HepG2 (cell line): ENCODE measurements around the gene MGAT1. TPM values are rescaled to one million over a fixed set of nuclear protein-coding genes. Genes with fewer than 3 reads are reported as not detected.

Experiments
- BCL6 ChIP-seq: IDR thresholded peaks from 2 replicates; pipeline ENCODE4 v1.6.1; 2016; ENCODE audit warnings: missing genetic modification reagents, missing compliant biosample characterization
- CENPT ChIP-seq: sonication (generic); formaldehyde crosslinking; IDR thresholded peaks from 2 replicates; pipeline ENCODE4 v1.8.0; 2022; ENCODE audit warnings: low read depth, mild to moderate bottlenecking, moderate library complexity, missing genetic modification reagents
- FOXA1 ChIP-seq, 2 experiments: fragments of 450-650 bp in 1 of 2; sonication (generic) in 1 of 2; formaldehyde crosslinking in 1 of 2; IDR thresholded peaks; 2 replicates each; pipeline versions ENCODE4 v1.4.0 to v1.6.1; 2016 to 2020; ENCODE audit warnings: missing genetic modification reagents in 1 of 2
- FOXP1 ChIP-seq, 2 experiments: fragments of 450-650 bp in 1 of 2; IDR thresholded peaks; 2 replicates each; pipeline ENCODE4 v1.6.1; 2017 to 2018; ENCODE audit warnings: antibody characterized with exemption in 1 of 2
- GLI4 ChIP-seq: sonication (generic); formaldehyde crosslinking; IDR thresholded peaks from 2 replicates; pipeline ENCODE4 v1.5.1; 2020; ENCODE audit warnings: missing genetic modification reagents, mild to moderate bottlenecking, moderate library complexity, borderline replicate concordance
- MAFF ChIP-seq: IDR thresholded peaks from 2 replicates; pipeline ENCODE4 v1.6.1; 2011; ENCODE audit warnings: low read depth, low read length, improper control_type of control experiment
- NFKBIZ ChIP-seq: IDR thresholded peaks from 2 replicates; pipeline ENCODE4 v1.6.1; 2018; ENCODE audit warnings: missing genetic modification reagents, missing compliant biosample characterization
- PRPF4 ChIP-seq: fragments of 200-400 bp; formaldehyde crosslinking; IDR thresholded peaks from 2 replicates; pipeline ENCODE4 v1.6.1; 2016; ENCODE audit warnings: low read length, low read depth; ENCODE audit not compliant: poor library complexity, severe bottlenecking
- ZBTB33 ChIP-seq: sonication (generic); formaldehyde crosslinking; IDR thresholded peaks from 2 replicates; pipeline ENCODE4 v1.4.0; 2020; ENCODE audit warnings: missing genetic modification reagents
- ZNF335 ChIP-seq: sonication (generic); formaldehyde crosslinking; IDR thresholded peaks from 2 replicates; pipeline ENCODE4 v1.4.0; 2020; ENCODE audit warnings: missing genetic modification reagents
- ZNF678 ChIP-seq: sonication (generic); formaldehyde crosslinking; IDR thresholded peaks from 2 replicates; pipeline ENCODE4 v1.4.0; 2020; ENCODE audit warnings: mild to moderate bottlenecking, missing genetic modification reagents
- ZNF772 ChIP-seq: sonication (generic); formaldehyde crosslinking; IDR thresholded peaks from 2 replicates; pipeline ENCODE4 v1.5.0; 2020; ENCODE audit warnings: mild to moderate bottlenecking, missing genetic modification reagents
- polyA plus RNA-seq, 8 experiments: library from polyadenylated mRNA; depleted of rRNA in 3 of 8; stranded (reverse) in 7 of 8; unstranded in 1 of 8; fragments of >200 nt; fragmentation: Illumina TruSeq in 4 of 8; extraction: Trizol in 4 of 8; gene quantifications; 2 replicates each; pipeline versions ENCODE4 v1.2.1 to v1.2.3, GENCODE V29; 2011 to 2016; ENCODE audit warnings: low read depth in 4 of 8, missing spikeins in 1 of 8, mixed read lengths in 1 of 8; ENCODE audit not compliant: insufficient read depth in 1 of 8
- total RNA-seq, 5 experiments: library from RNA; depleted of rRNA; stranded (reverse); fragments of >200 nt; fragmentation: Illumina TruSeq; extraction: Trizol; gene quantifications; 2 replicates each; pipeline ENCODE4 v1.2.3, GENCODE V29; 2016; ENCODE audit warnings: low read depth in 1 of 5
- TF ChIP-seq, protein P1 (sequence below): sonication (generic); formaldehyde crosslinking; conservative IDR thresholded peaks from 2 replicates; pipeline ENCODE4 v1.5.0; 2020; ENCODE audit warnings: missing genetic modification reagents
- TF ChIP-seq, protein P2 (sequence below): sonication (generic); formaldehyde crosslinking; IDR thresholded peaks from 2 replicates; pipeline ENCODE4 v1.4.0; 2020; ENCODE audit warnings: low read depth, mild to moderate bottlenecking, missing genetic modification reagents
- TF ChIP-seq, protein P3 (sequence below): IDR thresholded peaks from 2 replicates; pipeline ENCODE4 v1.6.1; 2012; ENCODE audit warnings: low read length, improper control_type of control experiment
- TF ChIP-seq, protein P4 (sequence below): IDR thresholded peaks from 2 replicates; pipeline ENCODE4 v1.6.1; 2016; ENCODE audit warnings: low read depth

Gene MGAT1
- total and polyA plus RNA-seq, 2 of the 13 experiments (the other 11 are each of a cell fraction or from before 2014, with no cell fraction given): 50.1 to 55.3 TPM

- TF ChIP-seq CENPT (CRISPR knock-in tag) (no peak), ZNF678 (CRISPR knock-in tag) (peak; percentile 58; the same call in 1 of the 2 replicates), ZNF335 (CRISPR knock-in tag) (peak; percentile 75; the same call in 1 of the 2 replicates), FOXP1 (IDR thresholded peaks at IDR 0.05) (no peak), FOXP1 (CRISPR knock-in tag; IDR thresholded peaks at IDR 0.05) (0 out of 2 replicates have a peak, but pooled peaks have one; percentile 4), ZBTB33 (CRISPR knock-in tag) (no peak), NFKBIZ (CRISPR knock-in tag) (no peak), MAFF (no peak), PRPF4 (no peak), ZNF772 (no peak; the same call in 1 of the 2 replicates), GLI4 (CRISPR knock-in tag) (peak; percentile 68; the same call in 1 of the 2 replicates), BCL6 (CRISPR knock-in tag) (peak; percentile 8; the same call in 1 of the 2 replicates), FOXA1 (IDR thresholded peaks at IDR 0.05) (no peak), FOXA1 (CRISPR knock-in tag; IDR thresholded peaks at IDR 0.05) (no peak)
- TF ChIP-seq, protein P1, sequence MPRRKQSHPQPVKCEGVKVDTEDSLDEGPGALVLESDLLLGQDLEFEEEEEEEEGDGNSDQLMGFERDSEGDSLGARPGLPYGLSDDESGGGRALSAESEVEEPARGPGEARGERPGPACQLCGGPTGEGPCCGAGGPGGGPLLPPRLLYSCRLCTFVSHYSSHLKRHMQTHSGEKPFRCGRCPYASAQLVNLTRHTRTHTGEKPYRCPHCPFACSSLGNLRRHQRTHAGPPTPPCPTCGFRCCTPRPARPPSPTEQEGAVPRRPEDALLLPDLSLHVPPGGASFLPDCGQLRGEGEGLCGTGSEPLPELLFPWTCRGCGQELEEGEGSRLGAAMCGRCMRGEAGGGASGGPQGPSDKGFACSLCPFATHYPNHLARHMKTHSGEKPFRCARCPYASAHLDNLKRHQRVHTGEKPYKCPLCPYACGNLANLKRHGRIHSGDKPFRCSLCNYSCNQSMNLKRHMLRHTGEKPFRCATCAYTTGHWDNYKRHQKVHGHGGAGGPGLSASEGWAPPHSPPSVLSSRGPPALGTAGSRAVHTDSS (CRISPR knock-in tag): no peak
- TF ChIP-seq, protein P2, sequence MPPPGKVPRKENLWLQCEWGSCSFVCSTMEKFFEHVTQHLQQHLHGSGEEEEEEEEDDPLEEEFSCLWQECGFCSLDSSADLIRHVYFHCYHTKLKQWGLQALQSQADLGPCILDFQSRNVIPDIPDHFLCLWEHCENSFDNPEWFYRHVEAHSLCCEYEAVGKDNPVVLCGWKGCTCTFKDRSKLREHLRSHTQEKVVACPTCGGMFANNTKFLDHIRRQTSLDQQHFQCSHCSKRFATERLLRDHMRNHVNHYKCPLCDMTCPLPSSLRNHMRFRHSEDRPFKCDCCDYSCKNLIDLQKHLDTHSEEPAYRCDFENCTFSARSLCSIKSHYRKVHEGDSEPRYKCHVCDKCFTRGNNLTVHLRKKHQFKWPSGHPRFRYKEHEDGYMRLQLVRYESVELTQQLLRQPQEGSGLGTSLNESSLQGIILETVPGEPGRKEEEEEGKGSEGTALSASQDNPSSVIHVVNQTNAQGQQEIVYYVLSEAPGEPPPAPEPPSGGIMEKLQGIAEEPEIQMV (CRISPR knock-in tag): peak; percentile 55
- TF ChIP-seq, protein P3, sequence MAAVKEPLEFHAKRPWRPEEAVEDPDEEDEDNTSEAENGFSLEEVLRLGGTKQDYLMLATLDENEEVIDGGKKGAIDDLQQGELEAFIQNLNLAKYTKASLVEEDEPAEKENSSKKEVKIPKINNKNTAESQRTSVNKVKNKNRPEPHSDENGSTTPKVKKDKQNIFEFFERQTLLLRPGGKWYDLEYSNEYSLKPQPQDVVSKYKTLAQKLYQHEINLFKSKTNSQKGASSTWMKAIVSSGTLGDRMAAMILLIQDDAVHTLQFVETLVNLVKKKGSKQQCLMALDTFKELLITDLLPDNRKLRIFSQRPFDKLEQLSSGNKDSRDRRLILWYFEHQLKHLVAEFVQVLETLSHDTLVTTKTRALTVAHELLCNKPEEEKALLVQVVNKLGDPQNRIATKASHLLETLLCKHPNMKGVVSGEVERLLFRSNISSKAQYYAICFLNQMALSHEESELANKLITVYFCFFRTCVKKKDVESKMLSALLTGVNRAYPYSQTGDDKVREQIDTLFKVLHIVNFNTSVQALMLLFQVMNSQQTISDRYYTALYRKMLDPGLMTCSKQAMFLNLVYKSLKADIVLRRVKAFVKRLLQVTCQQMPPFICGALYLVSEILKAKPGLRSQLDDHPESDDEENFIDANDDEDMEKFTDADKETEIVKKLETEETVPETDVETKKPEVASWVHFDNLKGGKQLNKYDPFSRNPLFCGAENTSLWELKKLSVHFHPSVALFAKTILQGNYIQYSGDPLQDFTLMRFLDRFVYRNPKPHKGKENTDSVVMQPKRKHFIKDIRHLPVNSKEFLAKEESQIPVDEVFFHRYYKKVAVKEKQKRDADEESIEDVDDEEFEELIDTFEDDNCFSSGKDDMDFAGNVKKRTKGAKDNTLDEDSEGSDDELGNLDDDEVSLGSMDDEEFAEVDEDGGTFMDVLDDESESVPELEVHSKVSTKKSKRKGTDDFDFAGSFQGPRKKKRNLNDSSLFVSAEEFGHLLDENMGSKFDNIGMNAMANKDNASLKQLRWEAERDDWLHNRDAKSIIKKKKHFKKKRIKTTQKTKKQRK: no peak
- TF ChIP-seq, protein P4, sequence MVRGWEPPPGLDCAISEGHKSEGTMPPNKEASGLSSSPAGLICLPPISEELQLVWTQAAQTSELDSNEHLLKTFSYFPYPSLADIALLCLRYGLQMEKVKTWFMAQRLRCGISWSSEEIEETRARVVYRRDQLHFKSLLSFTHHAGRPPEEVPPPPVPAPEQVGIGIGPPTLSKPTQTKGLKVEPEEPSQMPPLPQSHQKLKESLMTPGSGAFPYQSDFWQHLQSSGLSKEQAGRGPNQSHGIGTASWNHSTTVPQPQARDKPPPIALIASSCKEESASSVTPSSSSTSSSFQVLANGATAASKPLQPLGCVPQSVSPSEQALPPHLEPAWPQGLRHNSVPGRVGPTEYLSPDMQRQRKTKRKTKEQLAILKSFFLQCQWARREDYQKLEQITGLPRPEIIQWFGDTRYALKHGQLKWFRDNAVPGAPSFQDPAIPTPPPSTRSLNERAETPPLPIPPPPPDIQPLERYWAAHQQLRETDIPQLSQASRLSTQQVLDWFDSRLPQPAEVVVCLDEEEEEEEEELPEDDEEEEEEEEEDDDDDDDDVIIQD: no peak
Measured at GRCh38 chr5:180810210-180810958, 7.8 kb upstream of the MGAT1 start (continued).
